ENCODE results near the gene WNT2. TPM values are rescaled to one million over a fixed set of nuclear protein-coding genes. Genes with fewer than 3 reads are reported as not detected.
A peak's percentile ranks its signal among the peaks of the same experiment; 100 is the strongest.

WNT2 gene
- total and polyA plus RNA-seq, 10 of the 15 experiments (the other 5 are each of a cell fraction or from before 2014, with no cell fraction given): 0.07 to 0.34 (median 0.19) TPM

DNA sequence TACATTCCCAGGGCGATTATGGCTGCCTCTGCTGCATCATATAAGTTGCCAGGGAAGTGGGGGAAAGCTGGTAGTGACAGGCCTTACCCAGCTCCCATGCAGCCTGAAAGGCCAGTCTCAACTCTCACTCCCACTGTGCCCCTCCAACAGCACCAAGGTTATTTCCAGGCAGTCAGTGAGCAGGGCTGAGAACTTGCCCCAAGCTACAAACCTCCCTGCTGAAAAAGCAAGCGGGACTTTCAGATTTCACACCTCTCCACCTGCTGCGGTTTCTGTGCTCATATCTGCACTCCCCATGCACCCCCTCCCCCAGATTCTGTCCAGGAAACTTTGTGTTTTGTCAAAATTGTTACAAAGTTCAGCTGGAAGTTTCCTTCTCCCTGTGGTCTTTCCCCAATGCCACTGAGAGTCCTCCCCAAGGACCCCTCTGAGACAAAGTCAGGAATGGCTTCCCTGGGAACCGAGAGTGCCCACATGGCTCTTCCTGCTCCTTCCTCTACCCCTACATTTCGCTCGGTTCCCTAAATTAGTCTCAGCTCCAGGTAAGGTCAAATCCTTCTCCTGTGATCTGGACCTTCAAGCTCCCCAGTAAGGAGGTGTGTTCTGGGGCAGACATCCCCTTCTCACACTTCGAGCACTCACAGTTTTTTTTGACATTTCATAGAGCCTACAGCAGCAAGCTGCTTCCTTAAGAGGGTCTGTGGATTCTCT is 25.3 kb upstream of the WNT2 start:
- RAD21 ChIA-PET (ENCODE audit: unreplicated experiment): interaction anchor here (0.6 to 5.4 kb wide), 32 partner anchors 9 to 385 kb away, joined by 3 to 49 read pairs (median 4); partner anchors contain the start of gene WNT2
- Histone ChIP-seq H3K27ac (ENCODE audit: control insufficient read depth, insufficient read depth) (peak overlapping the region; percentile 41), H3K4me1 (ENCODE audit: control insufficient read depth, insufficient read depth, low read length) (peaks cover 19% of the 10 kb centered on the region), H3K9ac (ENCODE audit: control insufficient read depth, insufficient read depth, low read length) (no peak overlapping the region; the same call in 1 of the 2 replicates), H4K20me1 (ENCODE audit: control insufficient read depth, insufficient read depth) (no peaks in the 10 kb centered on the region), H3K4me2 (ENCODE audit: control insufficient read depth, insufficient read depth) (peak overlapping the region; percentile 73), H3K4me3 (no peak overlapping the region), H3K79me2 (ENCODE audit: control insufficient read depth, insufficient read depth, low read length) (no peaks in the 10 kb centered on the region), H3K27me3 (replicated peaks in 1 of 2; ENCODE audit: control insufficient read depth in 2 of 2, insufficient read depth in 2 of 2, low read length in 1 of 2) (no peaks in the 10 kb centered on the region), H3K36me3 (ENCODE audit: control insufficient read depth in 2 of 2, insufficient read depth in 2 of 2, low read length in 1 of 2) (no peaks in the 10 kb centered on the region), H2AFZ (ENCODE audit: control insufficient read depth, low read depth, low read length) (peak overlapping the region; percentile 78), H3K9me3 (replicated peaks; ENCODE audit: control insufficient read depth, insufficient read depth, low read length) (no peaks in the 10 kb centered on the region; the same call in 2 of the 3 replicates)
- DNase-seq (ENCODE audit: low read depth, low spot score): peak; percentile 84
- SMC1A ChIA-PET (ENCODE audit: uncharacterized antibody, unreplicated experiment): interaction anchor here (0.5 to 5.9 kb wide), 35 partner anchors 8 to 391 kb away, joined by 3 to 53 read pairs (median 5); partner anchors contain the start of gene WNT2
- BruUV-seq (replicated peaks): no TSS peak
- intact Hi-C loops (cut with micrococcal nuclease; ENCODE audit: unreplicated experiment): loop anchor here (1.0 to 5.0 kb wide), 2 partner anchors 34 to 118 kb away; no protein-coding TSS in a partner anchor
- in situ Hi-C loops (cut with MboI): no loop called here
- peak; percentile 56 for FAIRE-seq
- POLR2A ChIA-PET: interaction anchor here (0.5 to 3.8 kb wide), 13 partner anchors 9 to 384 kb away, joined by 3 to 25 read pairs (median 4); no protein-coding TSS in a partner anchor
- 31% methylated on average over 7 of the region's 7 CpGs for WGBS (ENCODE audit: insufficient coverage, insufficient replicate concordance, low lambda C conversion rate, missing lambda C conversion rate)
- CTCF ChIA-PET: interaction anchor here (0.7 to 3.8 kb wide), 19 partner anchors 9 to 135 kb away, joined by 3 to 19 read pairs (median 6); partner anchors contain the start of gene WNT2
- ATAC-seq: peak; percentile 97
- TF ChIP-seq CHD2 (IDR thresholded peaks at IDR 0.05; ENCODE audit: borderline replicate concordance, low read depth, low read length) (peak; percentile 89), SMARCA5 (IDR thresholded peaks at IDR 0.05) (no peak), CHD1 (IDR thresholded peaks at IDR 0.05; ENCODE audit: low read depth, low read length) (no peak), ZNF592 (IDR thresholded peaks at IDR 0.05) (no peak), KDM1A (IDR thresholded peaks at IDR 0.05; ENCODE audit: borderline replicate concordance) (no peak), CBX5 (IDR thresholded peaks at IDR 0.05; ENCODE audit: low read depth) (no peak), ZNF687 (IDR thresholded peaks at IDR 0.05) (peak; percentile 91), RBBP5 (conservative IDR thresholded peaks at IDR 0.05) (no peak), POU2F2 (IDR thresholded peaks at IDR 0.05; ENCODE audit: borderline replicate concordance, low read depth, low read length) (peak; percentile 49; the same call in 1 of the 3 replicates), E2F4 (IDR thresholded peaks at IDR 0.05; ENCODE audit: low read depth, low read length) (no peak), EGR1 (IDR thresholded peaks at IDR 0.05; ENCODE audit: borderline replicate concordance in 1 of 2, low read depth in 2 of 2, low read length in 2 of 2) (no peak), NR2C1 (IDR thresholded peaks at IDR 0.05) (no peak), EP300 (IDR thresholded peaks at IDR 0.05; ENCODE audit: borderline replicate concordance in 1 of 2, control insufficient read depth in 1 of 2, low read depth in 2 of 2, low read length in 2 of 2) (peak in 1 of 2 experiments; percentile 90; a peak in 3 of 4 replicates)

Measured in GM12878 (cell line).